ENCODE data around the gene MYEF2.

DNA sequence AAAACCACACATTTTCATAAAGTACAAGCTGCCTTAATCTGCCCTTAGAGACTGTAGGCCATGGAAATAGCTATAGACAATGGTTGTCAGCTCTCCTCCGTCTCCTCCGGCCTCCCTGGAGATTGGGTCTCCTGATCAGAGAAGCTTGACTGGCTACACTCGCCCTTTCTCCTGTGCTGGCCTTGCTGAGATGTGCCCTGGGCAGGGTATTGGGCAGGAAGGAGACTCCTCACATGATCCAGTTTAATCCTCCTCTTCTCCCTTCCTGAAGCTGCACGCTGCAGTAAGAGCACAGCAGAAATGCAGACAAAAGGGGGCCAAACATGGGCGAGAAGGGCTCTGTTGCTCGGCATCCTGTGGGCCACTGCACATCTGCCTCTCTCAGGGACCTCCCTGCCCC, 57.4 kb downstream of the MYEF2 start, which contains the start of gene SLC24A5:
- TF ChIP-seq, protein P1, sequence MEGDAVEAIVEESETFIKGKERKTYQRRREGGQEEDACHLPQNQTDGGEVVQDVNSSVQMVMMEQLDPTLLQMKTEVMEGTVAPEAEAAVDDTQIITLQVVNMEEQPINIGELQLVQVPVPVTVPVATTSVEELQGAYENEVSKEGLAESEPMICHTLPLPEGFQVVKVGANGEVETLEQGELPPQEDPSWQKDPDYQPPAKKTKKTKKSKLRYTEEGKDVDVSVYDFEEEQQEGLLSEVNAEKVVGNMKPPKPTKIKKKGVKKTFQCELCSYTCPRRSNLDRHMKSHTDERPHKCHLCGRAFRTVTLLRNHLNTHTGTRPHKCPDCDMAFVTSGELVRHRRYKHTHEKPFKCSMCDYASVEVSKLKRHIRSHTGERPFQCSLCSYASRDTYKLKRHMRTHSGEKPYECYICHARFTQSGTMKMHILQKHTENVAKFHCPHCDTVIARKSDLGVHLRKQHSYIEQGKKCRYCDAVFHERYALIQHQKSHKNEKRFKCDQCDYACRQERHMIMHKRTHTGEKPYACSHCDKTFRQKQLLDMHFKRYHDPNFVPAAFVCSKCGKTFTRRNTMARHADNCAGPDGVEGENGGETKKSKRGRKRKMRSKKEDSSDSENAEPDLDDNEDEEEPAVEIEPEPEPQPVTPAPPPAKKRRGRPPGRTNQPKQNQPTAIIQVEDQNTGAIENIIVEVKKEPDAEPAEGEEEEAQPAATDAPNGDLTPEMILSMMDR (IDR thresholded peaks at IDR 0.05): no peak
- no peak for TF ChIP-seq POLR2A (IDR thresholded peaks at IDR 0.05)
